Gastrocnemius medialis (tissue), 4 donors: ENCODE results near the gene GUCY2C.

ENCODE experiments used
- POLR2A ChIP-seq, 2 donors: fragments of 450-650 bp; IDR thresholded peaks; one replicate each; pipeline ENCODE4 v1.6.1; 2017; ENCODE audit warnings: antibody characterized with exemption in 2 of 2, mild to moderate bottlenecking in 2 of 2, moderate library complexity in 2 of 2
- TF ChIP-seq, protein P1 (sequence below), 5 experiments: fragments of 450-650 bp in 3 of 5; fragments of 200-600 bp in 2 of 5; sonication (generic) in 2 of 5; IDR thresholded peaks in 4 of 5; conservative IDR thresholded peaks in 1 of 5; 1 replicate in 4 of 5; 2 replicates in 1 of 5; pipeline ENCODE4 v1.5.1; 2016 to 2019; ENCODE audit warnings: antibody characterized with exemption in 5 of 5, mild to moderate bottlenecking in 3 of 5, moderate library complexity in 3 of 5

DNA sequence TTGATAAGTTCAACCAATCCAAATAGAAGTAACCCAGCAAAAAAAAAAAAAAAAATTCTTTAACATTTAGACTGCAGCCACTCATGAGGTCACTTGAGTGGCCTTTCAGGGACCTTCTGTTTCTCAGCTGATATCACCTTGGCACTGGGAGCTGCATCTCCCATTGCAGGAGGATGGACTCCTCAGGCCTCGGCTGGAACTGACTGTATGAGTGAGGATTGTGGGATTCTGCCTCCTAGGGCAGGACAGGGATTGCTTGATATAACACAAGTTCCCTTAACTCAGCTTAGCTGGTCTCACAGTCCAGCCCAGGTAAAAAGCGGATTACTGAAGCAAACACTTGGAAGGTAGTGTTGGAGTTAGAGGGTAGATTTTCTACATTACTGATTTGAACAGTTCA lies 3.5 kb upstream of the GUCY2C start:
- TF ChIP-seq POLR2A (IDR thresholded peaks at IDR 0.05): no peak
- TF ChIP-seq, protein P1, sequence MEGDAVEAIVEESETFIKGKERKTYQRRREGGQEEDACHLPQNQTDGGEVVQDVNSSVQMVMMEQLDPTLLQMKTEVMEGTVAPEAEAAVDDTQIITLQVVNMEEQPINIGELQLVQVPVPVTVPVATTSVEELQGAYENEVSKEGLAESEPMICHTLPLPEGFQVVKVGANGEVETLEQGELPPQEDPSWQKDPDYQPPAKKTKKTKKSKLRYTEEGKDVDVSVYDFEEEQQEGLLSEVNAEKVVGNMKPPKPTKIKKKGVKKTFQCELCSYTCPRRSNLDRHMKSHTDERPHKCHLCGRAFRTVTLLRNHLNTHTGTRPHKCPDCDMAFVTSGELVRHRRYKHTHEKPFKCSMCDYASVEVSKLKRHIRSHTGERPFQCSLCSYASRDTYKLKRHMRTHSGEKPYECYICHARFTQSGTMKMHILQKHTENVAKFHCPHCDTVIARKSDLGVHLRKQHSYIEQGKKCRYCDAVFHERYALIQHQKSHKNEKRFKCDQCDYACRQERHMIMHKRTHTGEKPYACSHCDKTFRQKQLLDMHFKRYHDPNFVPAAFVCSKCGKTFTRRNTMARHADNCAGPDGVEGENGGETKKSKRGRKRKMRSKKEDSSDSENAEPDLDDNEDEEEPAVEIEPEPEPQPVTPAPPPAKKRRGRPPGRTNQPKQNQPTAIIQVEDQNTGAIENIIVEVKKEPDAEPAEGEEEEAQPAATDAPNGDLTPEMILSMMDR (IDR thresholded peaks at IDR 0.05 in 4 of 5, conservative IDR thresholded peaks at IDR 0.05 in 1 of 5): no peak
